GM04504 (cell line): Measurements from ENCODE around the gene RNASE12.
"Not testable (repeated sequence)": the region's sequence is repeated elsewhere in the genome, so short reads cannot be mapped to it uniquely, and the experiment has no call there.

Experiments
- DNase-seq: peaks from one replicate; pipeline ENCODE4 v3.0.0-alpha.2; 2012; ENCODE audit warnings: low read depth

Gene RNASE12

DNA sequence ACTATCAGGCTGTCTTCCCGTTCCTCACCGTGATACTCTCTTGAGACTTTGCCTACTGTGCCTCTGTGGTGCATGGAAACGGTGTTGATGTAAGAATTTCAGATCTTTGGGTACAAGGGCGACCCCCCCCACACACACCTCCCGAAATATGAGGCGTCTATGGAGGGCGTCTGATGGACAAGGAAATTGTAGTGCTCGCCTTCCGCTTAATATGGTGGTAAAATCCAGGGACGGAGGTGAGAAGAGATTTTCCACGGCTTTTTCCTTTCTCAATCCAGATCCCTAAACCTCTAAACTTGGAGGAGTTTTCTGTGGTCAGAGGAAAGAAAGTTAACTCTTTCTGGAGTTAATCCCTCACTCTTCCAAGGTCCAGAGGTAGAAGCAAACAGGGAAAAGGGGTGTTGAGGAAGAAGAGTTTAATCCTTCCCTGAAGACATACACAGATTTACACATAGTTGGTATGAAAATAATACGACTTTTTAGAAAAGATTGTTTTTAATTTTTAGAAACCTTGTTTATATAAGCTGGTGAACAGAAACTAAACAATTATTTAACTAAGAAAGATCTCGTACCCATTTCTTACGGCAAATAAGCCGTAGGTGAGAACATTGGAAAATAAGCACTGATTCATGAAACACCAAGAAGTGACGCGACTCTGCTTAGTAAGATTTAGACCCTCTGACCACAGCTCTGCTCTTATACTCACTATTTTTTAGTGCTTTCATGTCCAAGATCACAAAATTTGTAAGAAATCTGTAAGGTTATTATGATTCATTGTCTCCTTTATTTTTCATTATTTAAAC is 23.1 kb upstream of the RNASE12 start:
- DNase-seq: no peak

DNA sequence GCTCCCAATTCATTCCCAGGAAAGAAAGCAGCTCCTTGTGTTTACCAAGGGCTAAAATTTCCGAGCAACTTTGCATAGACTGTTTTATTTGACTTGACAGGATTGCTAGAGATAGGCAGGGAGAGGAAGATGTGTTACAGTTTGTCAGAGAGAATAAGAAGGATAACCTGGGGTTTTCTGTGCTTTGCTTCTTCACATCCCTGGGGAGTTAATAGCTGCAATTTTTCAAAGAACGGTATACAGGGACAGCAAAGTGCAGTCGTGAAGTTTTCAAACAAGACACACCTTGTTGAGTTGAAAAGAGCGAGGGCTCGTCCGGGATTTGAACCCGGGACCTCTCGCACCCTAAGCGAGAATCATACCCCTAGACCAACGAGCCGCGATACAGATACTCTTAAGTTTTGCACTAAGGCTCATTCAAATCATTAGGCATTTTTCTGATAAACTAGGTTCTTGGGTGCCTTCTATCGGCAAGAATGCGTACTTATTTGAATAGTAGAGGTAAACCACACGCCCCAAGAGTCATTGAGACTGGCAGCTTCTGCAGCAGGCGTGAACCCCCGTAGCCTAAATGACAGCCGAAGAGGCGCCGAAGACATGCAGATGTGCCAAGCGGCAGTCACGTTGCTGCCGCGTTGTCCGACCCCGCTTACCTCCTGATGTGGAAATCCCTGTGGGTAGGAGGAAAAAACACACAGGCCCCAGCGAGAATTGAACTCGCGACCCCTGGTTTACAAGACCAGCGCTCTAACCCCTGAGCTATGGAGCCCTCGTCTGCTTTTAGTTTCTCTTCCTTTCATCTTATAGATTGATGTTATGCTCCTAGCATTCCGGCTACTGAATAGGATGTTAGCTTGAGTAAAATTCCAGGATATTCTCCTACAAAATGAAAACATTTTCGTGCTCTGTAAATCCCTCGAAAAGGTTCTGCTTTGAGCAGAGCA is 22.2 kb upstream of the RNASE12 start:
- peak; percentile 92 for DNase-seq

DNA sequence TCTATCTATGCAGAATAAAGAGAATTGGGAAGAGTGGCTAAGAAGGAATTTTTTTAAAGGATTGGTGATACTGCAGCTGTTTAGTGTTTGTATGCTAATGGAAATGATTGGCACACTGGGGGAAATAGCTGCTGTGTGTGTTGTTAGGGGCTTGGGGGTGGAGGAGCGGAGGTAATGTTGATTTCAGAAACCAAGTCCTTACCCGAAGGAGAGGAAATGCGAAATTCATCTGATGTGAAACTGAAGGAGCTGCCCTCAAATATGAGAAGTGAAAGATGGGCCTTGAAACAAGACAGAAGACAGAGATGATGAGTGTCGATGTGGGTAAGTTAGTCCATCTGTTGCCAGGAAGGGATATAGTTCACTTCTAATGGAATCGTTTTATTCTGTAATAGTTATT is 21.2 kb upstream of the RNASE12 start:
- DNase-seq: no peak

DNA sequence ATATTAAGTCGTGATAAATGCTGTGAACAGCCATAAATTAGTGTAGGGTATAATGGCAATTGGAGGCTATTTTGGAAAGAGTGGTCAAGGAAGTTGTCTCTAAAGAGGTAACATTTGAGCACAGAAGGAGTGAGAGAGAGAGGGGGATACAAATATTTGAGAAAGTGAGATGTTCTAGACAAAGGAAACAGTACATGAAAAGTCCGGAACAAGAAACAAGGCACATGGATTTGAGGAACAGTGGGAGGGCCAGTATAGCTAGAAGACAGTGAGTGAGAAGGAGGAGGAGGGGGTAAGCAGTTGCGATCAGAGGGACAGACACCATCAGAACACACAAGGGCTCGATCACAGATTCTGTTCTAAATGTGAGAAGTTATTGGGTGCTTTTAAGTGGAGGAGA is 20.1 kb upstream of the RNASE12 start:
- DNase-seq: no peak

DNA sequence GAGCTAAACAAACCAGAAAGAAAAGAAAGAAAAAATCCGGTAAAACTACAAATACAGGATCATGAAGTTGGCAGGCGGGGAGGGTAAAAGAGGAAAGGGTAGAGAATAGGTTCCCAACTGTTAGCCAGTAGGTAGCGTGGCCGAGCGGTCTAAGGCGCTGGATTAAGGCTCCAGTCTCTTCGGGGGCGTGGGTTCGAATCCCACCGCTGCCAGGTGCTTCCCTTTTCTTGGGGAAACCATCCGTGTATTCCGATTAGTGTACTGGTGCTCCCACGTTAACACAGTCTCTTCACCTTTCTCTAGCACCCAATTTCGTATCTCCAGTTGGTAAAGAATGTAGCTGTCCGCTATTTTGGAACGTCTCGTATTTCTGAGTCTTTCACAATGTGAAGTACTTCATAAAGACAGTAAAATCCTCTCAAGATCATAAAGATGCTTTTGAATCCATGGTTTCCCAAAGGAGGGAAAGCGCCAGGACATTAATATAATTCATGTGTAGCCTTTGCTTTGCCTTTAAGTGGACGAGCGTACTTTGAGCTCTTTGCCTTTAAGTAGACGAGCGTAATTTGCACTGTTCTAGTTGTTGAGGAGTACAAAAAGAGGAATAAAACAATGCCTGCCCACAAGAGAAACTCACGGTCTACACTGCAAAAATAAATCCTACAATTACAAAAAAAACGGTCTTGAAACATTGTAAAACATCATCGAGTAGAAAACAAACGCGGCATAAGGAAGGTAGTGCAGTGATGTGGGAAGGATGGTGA is 19.0 kb upstream of the RNASE12 start:
- no peak for DNase-seq

DNA sequence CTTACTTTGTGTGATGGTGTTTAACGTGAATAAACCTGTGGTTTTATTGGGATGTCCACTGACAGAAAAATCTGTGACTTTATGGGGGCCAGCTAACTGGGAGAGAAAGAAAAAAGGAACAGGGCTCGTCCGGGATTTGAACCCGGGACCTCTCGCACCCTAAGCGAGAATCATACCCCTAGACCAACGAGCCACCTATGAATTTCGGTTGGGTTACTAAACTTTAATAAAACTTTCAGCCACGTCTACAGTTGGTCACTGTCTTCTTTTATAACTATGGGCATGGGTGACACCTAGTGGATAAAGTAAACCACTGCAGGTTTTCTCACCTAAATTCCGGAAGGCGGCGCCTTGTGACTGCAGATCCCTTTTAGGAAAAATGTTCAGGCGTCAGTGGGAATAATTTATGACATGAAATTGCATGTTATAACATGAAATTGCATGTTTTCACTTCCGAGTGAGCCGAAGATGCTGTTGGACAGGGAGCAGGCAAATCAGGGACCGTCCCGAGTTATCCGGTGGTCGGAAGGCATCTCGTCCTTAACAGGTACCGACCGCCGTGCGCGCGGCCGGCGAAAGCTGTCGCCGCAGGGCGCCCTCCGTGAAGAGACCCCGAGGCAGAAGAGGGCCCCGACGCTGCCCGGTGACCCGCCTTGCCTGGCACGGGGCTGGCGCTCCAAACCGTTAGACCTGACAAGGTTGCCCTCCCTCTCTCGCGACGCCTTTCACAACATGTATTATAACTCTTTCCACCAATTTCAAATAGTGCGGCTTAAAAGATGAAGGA is 18.2 kb upstream of the RNASE12 start:
- peak; percentile 77 for DNase-seq

DNA sequence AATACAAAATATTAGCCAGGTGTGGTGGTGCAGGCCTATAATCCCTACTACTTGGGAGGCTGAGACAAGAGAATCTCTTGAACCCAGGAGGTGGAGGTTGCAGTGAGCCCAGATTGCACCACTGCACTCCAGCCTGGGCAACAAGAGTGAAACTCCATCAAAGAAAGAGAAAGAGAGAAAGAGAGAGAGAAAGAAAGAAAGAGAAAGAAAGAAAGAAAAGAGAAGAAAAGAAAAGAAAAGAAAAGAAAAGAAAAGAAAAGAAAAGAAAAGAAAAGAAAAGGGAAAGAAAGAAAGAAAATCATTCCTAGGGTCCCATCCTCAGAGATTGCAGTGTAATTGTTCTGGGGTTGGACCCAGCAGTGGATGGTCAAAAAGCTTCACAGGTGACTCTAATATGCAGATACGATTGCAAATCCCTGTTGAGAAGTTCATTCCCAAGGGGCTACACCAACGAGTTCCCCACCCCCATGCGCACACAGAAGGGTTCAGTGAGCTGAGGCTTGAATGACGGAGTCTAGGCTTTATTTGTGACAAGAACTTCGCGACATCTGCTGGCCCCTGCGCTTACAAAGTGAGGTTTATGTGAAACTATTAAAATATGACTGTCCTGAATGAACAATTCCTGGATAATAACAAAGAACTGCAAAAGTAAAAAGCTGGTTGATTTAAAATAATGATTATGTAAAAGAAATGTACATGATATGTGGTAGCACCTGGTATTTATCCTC is 17.4 kb upstream of the RNASE12 start:
- DNase-seq: no peak

DNA sequence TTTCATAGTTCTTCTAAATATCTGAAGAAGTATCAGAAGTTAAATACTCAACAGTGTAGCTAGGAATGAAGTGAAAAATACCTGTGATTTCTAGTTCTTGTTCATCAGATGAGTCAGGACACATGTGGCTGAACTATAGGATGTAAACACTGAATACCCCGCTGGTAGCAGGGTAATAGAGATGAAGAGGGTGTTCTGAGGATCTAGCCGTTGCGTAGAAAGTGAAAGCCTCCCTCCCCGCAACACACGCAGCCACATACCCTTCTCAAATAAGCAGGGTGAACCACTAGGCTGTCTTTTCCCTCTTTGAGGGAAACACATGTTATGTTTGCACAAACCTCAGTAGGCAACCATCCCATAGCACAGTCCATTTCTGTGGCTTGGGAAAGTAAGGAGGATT is 16.4 kb upstream of the RNASE12 start:
- DNase-seq: no peak

DNA sequence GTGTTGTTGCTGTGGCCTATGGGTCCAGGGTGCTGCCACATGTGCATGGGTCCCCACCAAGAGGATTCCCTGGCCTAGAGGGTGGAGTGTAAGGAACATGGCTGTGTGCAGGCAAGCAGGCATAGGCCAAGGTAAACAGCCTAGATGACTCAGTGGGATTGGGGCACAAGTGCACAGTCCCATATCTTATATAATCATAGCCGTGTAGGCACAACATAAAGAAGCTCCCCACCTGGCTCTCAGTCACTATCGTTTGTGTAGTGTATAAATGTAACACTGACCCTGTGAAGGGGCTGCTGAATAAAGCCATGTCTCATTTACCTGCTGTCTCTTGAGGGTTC is 15.7 kb upstream of the RNASE12 start:
- DNase-seq: no peak

DNA sequence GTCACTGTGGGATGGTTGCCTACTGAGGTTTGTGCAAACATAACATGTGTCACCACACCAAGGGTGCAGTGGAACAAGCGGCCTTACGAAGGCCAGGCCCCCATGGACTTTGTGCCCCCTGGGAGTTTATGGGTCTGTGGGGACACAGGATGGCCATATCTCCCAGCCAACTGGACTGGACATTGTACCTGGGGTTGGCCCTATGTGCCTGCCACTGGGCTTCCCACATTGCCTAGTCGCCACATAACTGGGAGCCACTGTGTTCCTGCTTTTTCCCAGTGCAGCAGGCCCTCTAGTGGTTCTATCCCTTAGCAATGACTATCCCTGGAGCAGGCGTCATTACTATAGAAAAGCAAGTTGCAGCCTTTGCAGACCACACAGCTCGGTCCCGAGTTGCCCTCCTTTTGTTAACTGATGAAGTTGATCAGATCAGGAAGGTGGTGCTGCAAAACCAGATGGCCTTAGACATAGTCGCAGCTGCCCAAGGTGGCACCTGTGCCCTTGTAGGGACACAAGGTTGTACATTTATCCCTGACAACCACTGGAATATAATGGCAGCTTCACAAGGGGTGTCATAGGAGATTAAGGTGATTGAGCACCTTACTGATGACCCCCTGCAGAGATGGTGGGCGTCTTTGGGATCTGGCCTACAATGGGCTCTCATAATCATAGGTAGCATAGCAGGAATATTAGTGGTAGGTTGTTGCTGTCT is 15.2 kb upstream of the RNASE12 start:
- no peak for DNase-seq

DNA sequence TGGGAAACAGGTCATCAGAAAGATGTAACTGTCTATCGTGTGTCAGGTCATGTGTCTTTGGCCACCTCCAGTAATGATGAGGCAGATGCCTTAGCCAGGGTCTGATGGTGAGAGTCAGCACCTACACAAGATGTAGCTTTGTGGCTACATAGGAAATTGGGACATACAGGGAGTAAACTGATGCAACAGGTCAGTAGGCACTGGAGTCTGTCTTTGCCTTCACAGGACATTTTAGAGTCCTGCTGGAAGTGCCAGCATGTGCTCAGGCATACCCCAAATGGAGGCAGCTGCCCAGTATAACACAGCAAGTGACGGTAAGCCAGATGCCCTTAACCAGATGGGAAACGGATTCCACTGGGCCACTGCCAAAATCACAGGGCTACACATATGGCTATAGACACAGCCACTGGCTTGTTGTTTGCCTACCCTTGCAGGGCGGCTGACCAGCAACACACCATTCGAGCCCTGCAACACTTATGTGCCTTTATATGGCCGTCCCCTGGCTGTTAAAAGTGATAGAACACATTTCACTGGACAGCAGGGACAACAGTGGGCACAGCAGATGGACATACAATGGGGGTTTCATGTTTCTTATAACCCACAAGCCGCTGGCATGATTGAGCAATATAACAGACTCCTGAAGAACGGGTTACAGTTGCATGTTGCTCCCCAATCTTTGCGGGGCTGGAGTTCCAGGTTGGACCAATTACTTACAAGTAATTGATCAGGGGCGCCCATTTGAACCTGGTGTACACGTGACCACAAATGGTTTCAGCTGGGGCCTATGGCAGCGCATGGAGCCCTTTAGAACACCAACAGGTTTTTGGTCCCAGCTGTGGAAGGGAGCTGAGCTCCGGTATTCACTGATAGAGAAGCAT is 12.9 kb upstream of the RNASE12 start:
- no peak for DNase-seq

DNA sequence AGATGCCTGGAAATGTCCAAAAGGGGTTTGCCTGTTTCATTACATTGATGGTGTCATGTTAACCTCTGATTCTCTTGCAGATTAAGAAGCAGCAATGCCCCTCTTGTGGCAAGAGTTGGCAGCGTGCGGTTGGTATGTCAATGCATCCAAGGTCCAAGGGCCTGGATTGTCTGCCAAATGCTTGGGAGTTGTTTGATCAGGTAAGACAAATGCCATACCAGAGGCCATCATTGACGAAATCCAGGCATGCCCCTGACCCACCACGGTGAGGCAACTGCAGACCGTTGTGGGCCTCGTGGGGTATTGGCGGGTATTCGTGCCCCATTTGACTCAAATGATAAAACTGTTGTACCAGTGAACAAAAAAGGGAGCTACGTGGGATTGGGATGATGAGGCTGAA is 11.4 kb upstream of the RNASE12 start:
- DNase-seq: no peak

DNA sequence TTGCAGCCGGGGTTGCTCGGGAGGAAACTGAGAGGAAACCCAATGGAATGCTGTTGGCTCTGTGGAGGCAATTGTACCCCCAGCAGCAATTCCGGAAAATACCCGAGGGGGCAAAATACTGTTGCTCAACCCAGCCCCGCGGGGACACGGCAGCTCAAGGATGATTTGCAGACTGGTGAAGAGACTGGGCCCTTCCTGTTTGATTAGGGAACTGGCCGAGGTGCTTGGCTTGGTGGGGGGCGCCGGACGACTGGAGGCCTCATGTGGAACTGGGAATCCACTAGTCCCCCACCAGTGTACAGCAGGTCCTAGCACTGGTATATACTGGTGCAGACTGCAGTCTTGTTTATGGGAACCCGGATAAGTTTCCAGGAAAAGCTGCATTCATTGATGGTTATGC is 10.3 kb upstream of the RNASE12 start:
- DNase-seq: no peak

DNA sequence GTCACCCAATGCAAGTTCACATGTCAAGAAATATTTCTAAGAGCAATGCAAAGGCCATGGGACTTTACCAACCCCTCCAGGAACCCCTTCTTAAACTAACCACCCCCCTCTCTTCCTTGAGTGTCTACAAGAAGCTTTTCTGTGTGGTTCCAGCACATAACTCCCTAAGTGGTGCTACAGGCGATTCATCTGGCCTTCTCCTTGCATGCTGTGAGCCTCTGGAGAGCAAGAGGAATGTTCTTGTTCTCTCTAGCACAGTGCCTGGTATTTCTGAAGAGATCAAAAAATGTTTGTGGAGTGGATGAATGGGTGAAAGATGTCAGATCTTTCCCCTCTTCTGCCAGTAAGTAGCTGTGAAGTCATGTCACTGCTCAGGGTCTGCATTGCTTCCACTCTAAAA is 5.9 kb upstream of the RNASE12 start:
- DNase-seq: no peak

DNA sequence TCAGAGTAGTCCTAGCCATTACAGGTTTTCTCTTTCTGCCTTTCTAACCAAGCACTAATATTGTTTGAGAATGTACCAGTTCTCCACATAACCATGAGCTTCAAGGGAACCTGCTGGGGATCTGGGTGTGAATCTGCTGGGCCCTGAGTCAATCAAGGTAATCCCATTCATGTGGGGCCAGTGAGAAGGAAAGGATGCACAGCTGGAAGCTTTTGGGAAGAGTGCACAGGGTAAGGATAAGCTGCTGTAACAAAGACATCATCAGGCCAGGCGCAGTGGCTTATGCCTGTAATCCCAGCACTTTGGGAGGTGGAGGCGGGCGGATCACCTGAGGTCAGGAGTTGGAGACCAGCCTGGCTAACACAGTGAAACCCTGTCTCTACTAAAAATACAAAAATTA is 4.5 kb upstream of the RNASE12 start:
- not testable (repeated sequence) for DNase-seq

DNA sequence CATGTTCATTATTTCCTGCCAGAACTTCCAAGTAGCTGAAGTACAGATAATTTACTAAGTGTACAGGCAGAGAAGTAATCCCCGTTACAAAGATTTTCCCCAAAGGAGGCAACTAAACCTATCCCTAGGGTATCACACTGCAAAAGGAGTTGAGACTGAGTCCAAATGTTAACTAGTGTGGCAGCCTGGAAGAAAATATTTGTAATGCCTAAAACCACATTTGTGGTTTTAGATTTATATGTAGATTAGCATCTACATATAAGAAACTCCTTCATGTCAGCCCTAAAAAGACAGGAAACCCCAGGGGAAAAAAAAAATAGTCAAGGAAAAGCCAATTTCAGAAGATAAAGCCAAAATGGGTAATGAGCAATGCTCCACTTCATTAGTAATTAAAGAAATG is 1.4 kb upstream of the RNASE12 start:
- DNase-seq: no peak

DNA sequence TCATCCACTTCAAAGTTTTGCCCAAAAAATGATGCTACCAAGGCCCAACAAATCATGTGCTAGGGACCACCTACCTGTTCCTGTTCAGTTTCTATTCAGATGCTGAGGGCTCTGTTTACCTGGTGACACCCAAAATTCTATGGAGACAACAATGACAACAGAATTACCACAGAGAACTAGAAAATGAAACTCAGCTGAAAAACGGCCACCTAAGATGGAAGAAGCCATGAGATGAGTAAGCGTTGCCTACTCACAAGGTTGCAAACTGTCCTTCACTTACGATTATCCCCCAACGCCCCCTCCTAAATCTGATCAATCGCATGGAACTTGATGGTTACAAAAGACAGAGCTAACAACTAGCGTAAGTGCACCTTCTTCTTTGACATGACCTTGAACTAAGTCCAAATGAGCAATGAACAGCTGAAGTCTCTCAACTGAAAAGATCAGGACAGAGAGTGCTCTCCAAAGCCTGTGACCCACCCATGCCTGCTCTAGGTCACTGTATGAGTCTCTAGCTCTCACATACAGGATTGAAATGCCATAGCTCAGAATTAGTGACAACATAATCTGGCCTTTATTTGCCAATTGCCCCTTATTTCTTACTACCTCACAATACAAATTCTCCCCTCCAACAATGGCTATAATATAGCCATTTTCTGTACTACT is 3.6 kb downstream of the RNASE12 start, which contains the start of gene RNASE11:
Gene RNASE11 (minus strand): TSS at position 513 of the 666 bp plus-strand sequence.
- DNase-seq: no peak

DNA sequence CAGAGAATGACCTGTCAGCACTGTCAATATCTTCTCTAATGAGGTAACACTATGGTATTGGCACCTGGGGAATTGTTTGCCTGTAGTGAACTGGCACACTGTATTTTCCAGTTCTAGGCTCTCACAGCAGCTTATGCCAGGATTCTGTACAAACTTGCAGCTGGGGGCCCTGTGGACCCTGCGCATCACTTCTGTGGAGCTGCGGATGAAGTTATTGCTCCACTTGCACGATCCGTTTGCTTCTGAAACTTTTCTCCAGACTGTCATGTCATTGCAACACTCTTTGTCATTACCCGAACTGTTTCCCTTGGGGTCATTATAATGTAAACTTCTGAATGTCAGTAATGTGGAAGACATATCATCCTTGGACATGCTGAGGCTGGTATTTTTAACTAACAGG is 7.3 kb downstream of the RNASE12 start:
- DNase-seq: no peak

DNA sequence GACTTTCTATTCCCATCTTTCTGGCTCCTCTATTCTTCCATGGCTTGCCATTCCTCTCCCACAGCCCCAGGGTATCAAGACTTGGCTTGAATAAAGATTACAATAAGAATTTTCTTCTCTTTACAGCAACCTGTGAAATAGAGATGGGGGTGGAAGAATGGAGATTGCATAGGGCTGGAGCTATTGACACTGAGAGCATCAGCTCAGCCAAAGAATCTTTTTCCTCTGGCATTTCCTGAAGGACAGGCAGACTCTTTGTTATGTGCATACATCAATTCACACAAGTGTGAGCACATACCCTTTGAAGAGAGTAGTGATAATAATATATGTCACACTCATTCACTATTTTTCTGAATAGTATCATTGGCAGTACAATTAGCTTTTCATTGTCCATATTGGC is 8.0 kb downstream of the RNASE12 start:
- DNase-seq: no peak
